ENCODE results near the gene AOPEP. TPM values are rescaled to one million over a fixed set of nuclear protein-coding genes. Genes with fewer than 3 reads are reported as not detected.
A peak's percentile ranks its signal among the peaks of the same experiment; 100 is the strongest.

AOPEP gene
- total RNA-seq, 1 experiment from 2014 or later: 15.0 TPM

- Mint-ChIP-seq H3K4me3 (no peak overlapping the region), H3K9me3 (no peaks in the 10 kb centered on the region), H3K36me3 (ENCODE audit: insufficient read depth in 1 of 3, low read depth in 3 of 3) (no peaks in the 10 kb centered on the region; a peak in 1 of 7 replicates), H3K27me3 (ENCODE audit: low read depth) (no peaks in the 10 kb centered on the region), H3K4me1 (peaks cover 3 to 12% of the 10 kb centered on the region in 2 experiments; a peak in 3 of 4 replicates), H3K27ac (peak overlapping the region in 1 of 3 experiments; percentile 63; a peak in 1 of 7 replicates)
- H3K9me3 ChIP-seq (ENCODE audit: control insufficient read depth, low read depth, low read length): no peaks in the 10 kb centered on the region
- no peaks in the 10 kb centered on the region for H3K79me1 ChIP-seq (ENCODE audit: insufficient read depth, low read depth, low read length, poor library complexity, severe bottlenecking)
- no peak overlapping the region for H2BK20ac ChIP-seq (ENCODE audit: low read depth, low read length, poor library complexity, severe bottlenecking)
- H2BK15ac ChIP-seq (ENCODE audit: low read depth, low read length): no peak overlapping the region
- H4K91ac ChIP-seq (ENCODE audit: insufficient read length, low read depth, low read length): no peak overlapping the region
- no peak overlapping the region for H3K14ac ChIP-seq (ENCODE audit: insufficient read depth, low read length)
- TF ChIP-seq CTCF (conservative IDR thresholded peaks at IDR 0.05): no peak
- no peak overlapping the region for H3K4ac ChIP-seq (ENCODE audit: low read depth, low read length)
- H3K56ac ChIP-seq (ENCODE audit: insufficient read length, low read depth, low read length): no peak overlapping the region
- WGBS (ENCODE audit: extremely low coverage, insufficient read length, low lambda C conversion rate): no CpG with 5 or more reads among the region's 9 CpGs
- H2BK5ac ChIP-seq (ENCODE audit: insufficient read length, low read length): no peak overlapping the region
- no peaks in the 10 kb centered on the region for H3K23me2 ChIP-seq (ENCODE audit: insufficient read length, low read depth, low read length, poor library complexity, severe bottlenecking)
- H3K27ac ChIP-seq (ENCODE audit: insufficient read length, low read depth, low read length): no peak overlapping the region
- no peak overlapping the region for H2BK120ac ChIP-seq (ENCODE audit: low read depth, low read length, poor library complexity, severe bottlenecking)
- no peaks in the 10 kb centered on the region for H3K27me3 ChIP-seq (ENCODE audit: insufficient read depth, low read length)
- H2AFZ ChIP-seq (ENCODE audit: low read length): no peak overlapping the region
- H2AK5ac ChIP-seq (ENCODE audit: insufficient read length, low read length): no peak overlapping the region
- H3K79me2 ChIP-seq (ENCODE audit: insufficient read depth, low read length): no peaks in the 10 kb centered on the region
- no peak overlapping the region for H3K18ac ChIP-seq (ENCODE audit: insufficient read length, low read depth, low read length)
- no peaks in the 10 kb centered on the region for H3K4me1 ChIP-seq (ENCODE audit: insufficient read depth, low read length)
- H3K4me2 ChIP-seq (ENCODE audit: insufficient read depth, insufficient read length, low read length): no peak overlapping the region
- H4K5ac ChIP-seq (ENCODE audit: insufficient read length, low read depth, low read length): no peak overlapping the region
- no peaks in the 10 kb centered on the region for H4K20me1 ChIP-seq (ENCODE audit: control insufficient read depth, insufficient read depth, insufficient read length)
- no peak overlapping the region for H3K23ac ChIP-seq (ENCODE audit: insufficient read length, low read depth, low read length)
- no peak overlapping the region for H4K8ac ChIP-seq (replicated peaks; ENCODE audit: insufficient read length, low read depth, low read length)
- DNase-seq: no peak
- no peak overlapping the region for H3K9ac ChIP-seq (ENCODE audit: extremely low read depth, insufficient read length, low read length)
- H3T11ph ChIP-seq (ENCODE audit: low read length): no peak overlapping the region
- no peak overlapping the region for H2BK12ac ChIP-seq (ENCODE audit: insufficient read length, low read depth, low read length)
Observed at GRCh38 chr9:95032580-95033341, 306.3 kb downstream of the AOPEP start.
